ENCODE results near the gene SLC25A45.

SLC25A45 gene

GRCh38 chr11:65379698-65380459 lies 2.6 kb downstream of the SLC25A45 start:
- H3K4me2 ChIP-seq (ENCODE audit: low read length): no peak overlapping the region
- no peak overlapping the region for H3K27ac ChIP-seq (ENCODE audit: low read depth, low read length)
- H3K27me3 ChIP-seq (ENCODE audit: control insufficient read depth, low read length): no peaks in the 10 kb centered on the region

GRCh38 chr11:65378928-65379638 lies 3.4 kb downstream of the SLC25A45 start:
- no peak for TF ChIP-seq EZH2phosphoT487 (IDR thresholded peaks at IDR 0.05; ENCODE audit: borderline replicate concordance, low read length)
- no peak for TF ChIP-seq CTCF (IDR thresholded peaks at IDR 0.05; ENCODE audit: low read depth, low read length, poor library complexity, severe bottlenecking)
- H3K36me3 ChIP-seq (ENCODE audit: control insufficient read depth, low read length): no peaks in the 10 kb centered on the region
- H3K4me3 ChIP-seq (ENCODE audit: low read length): no peak overlapping the region
- H3K4me1 ChIP-seq (ENCODE audit: control insufficient read depth, low read length): peaks cover 48% of the 10 kb centered on the region
- H3K9me2 ChIP-seq (replicated peaks; ENCODE audit: control insufficient read depth, low read length): no peaks in the 10 kb centered on the region
- H3F3A ChIP-seq (ENCODE audit: control insufficient read depth, insufficient read depth): no peaks in the 10 kb centered on the region
- no peak overlapping the region for H3K27ac ChIP-seq (ENCODE audit: low read depth, low read length)
- no peaks in the 10 kb centered on the region for H4K20me1 ChIP-seq (ENCODE audit: control insufficient read depth, insufficient read depth, low read depth, low read length)
- H3K4me2 ChIP-seq (ENCODE audit: low read length): no peak overlapping the region
- H3K27me3 ChIP-seq (ENCODE audit: control insufficient read depth, low read length): no peaks in the 10 kb centered on the region
- H3K79me2 ChIP-seq (ENCODE audit: control insufficient read depth, low read length): no peaks in the 10 kb centered on the region
- H3K9me3 ChIP-seq (ENCODE audit: control insufficient read depth, insufficient read depth, low read length): no peaks in the 10 kb centered on the region

More at GRCh38 chr11:65379698-65380459, 2.6 kb downstream of the SLC25A45 start:
- H4K20me1 ChIP-seq (ENCODE audit: control insufficient read depth, insufficient read depth, low read depth, low read length): no peaks in the 10 kb centered on the region
- H3F3A ChIP-seq (ENCODE audit: control insufficient read depth, insufficient read depth): peaks cover 4% of the 10 kb centered on the region; the same call in 1 of the 2 replicates
- peaks cover 56% of the 10 kb centered on the region for H3K4me1 ChIP-seq (ENCODE audit: control insufficient read depth, low read length)
- H3K36me3 ChIP-seq (ENCODE audit: control insufficient read depth, low read length): no peaks in the 10 kb centered on the region
- no peak overlapping the region for H3K4me3 ChIP-seq (ENCODE audit: low read length)
- no peaks in the 10 kb centered on the region for H3K79me2 ChIP-seq (ENCODE audit: control insufficient read depth, low read length)
- TF ChIP-seq CTCF (IDR thresholded peaks at IDR 0.05; ENCODE audit: low read depth, low read length, poor library complexity, severe bottlenecking) (no peak), EZH2phosphoT487 (IDR thresholded peaks at IDR 0.05; ENCODE audit: borderline replicate concordance, low read length) (no peak)
- no peaks in the 10 kb centered on the region for H3K9me3 ChIP-seq (ENCODE audit: control insufficient read depth, insufficient read depth, low read length)
- H3K9me2 ChIP-seq (replicated peaks; ENCODE audit: control insufficient read depth, low read length): no peaks in the 10 kb centered on the region

GRCh38 chr11:65378208-65378927 lies 4.1 kb downstream of the SLC25A45 start:
- Histone ChIP-seq H3K4me1 (ENCODE audit: control insufficient read depth, low read length) (peaks cover 44% of the 10 kb centered on the region), H3F3A (ENCODE audit: control insufficient read depth, insufficient read depth) (no peaks in the 10 kb centered on the region), H3K36me3 (ENCODE audit: control insufficient read depth, low read length) (no peaks in the 10 kb centered on the region), H3K27ac (ENCODE audit: low read depth, low read length) (peak overlapping the region; percentile 5; the same call in 1 of the 2 replicates), H4K20me1 (ENCODE audit: control insufficient read depth, insufficient read depth, low read depth, low read length) (no peaks in the 10 kb centered on the region), H3K4me3 (ENCODE audit: low read length) (no peak overlapping the region), H3K9me2 (replicated peaks; ENCODE audit: control insufficient read depth, low read length) (no peaks in the 10 kb centered on the region), H3K4me2 (ENCODE audit: low read length) (peak overlapping the region; percentile 45), H3K27me3 (ENCODE audit: control insufficient read depth, low read length) (no peaks in the 10 kb centered on the region), H3K79me2 (ENCODE audit: control insufficient read depth, low read length) (no peaks in the 10 kb centered on the region), H3K9me3 (ENCODE audit: control insufficient read depth, insufficient read depth, low read length) (no peaks in the 10 kb centered on the region)
- TF ChIP-seq CTCF (IDR thresholded peaks at IDR 0.05; ENCODE audit: low read depth, low read length, poor library complexity, severe bottlenecking) (no peak), EZH2phosphoT487 (IDR thresholded peaks at IDR 0.05; ENCODE audit: borderline replicate concordance, low read length) (no peak)
